Activated CD8-positive, alpha-beta memory T cell treated with anti-CD3 and anti-CD28 coated beads for 24 hours (primary cell): Measurements from ENCODE around the gene THOC7.

Source experiments
- DNase-seq: peaks from one replicate; pipeline ENCODE4 v3.0.0-alpha.2; 2020

THOC7 gene

GRCh38 chr3:63877737-63878393 is 14.3 kb upstream of the THOC7 start:
- no peak for DNase-seq

- DNase-seq: no peak
These were observed 12.7 kb upstream of the THOC7 start for GRCh38 chr3:63876260-63876659.

GRCh38 chr3:63875510-63875909 is 11.9 kb upstream of the THOC7 start:
- DNase-seq: no peak

- no peak for DNase-seq
These were observed 11.2 kb upstream of the THOC7 start for GRCh38 chr3:63874769-63875168.

- DNase-seq: no peak
These were observed 8.7 kb upstream of the THOC7 start for GRCh38 chr3:63872135-63872924.

- DNase-seq: no peak
These were observed 7.0 kb upstream of the THOC7 start for GRCh38 chr3:63870615-63871005.

- DNase-seq: no peak
These were observed 6.5 kb upstream of the THOC7 start for GRCh38 chr3:63869940-63870614.

GRCh38 chr3:63867225-63867624 is 3.6 kb upstream of the THOC7 start:
- no peak for DNase-seq

- DNase-seq: no peak
These were observed 1.3 kb upstream of the THOC7 start for GRCh38 chr3:63864965-63865327.

- peak; percentile 84 for DNase-seq
These were observed 681 bp upstream of the THOC7 start for GRCh38 chr3:63864008-63864964.

- DNase-seq: no peak
These were observed 828 bp downstream of the THOC7 start for GRCh38 chr3:63862804-63863149.

- no peak for DNase-seq
These were observed 2.3 kb downstream of the THOC7 start for GRCh38 chr3:63861306-63861705.

GRCh38 chr3:63860776-63861175 is 2.8 kb downstream of the THOC7 start:
- DNase-seq: no peak

GRCh38 chr3:63857311-63857710 is 6.3 kb downstream of the THOC7 start:
- DNase-seq: no peak

GRCh38 chr3:63855333-63855940 is 8.2 kb downstream of the THOC7 start:
- no peak for DNase-seq

- DNase-seq: no peak
These were observed 10.5 kb downstream of the THOC7 start for GRCh38 chr3:63853106-63853505.

- DNase-seq: no peak
These were observed 12.3 kb downstream of the THOC7 start for GRCh38 chr3:63851287-63851686.

- DNase-seq: no peak
These were observed 14.4 kb downstream of the THOC7 start for GRCh38 chr3:63849175-63849574.

GRCh38 chr3:63847718-63848450 is 15.7 kb downstream of the THOC7 start:
- no peak for DNase-seq

- no peak for DNase-seq
These were observed 18.4 kb downstream of the THOC7 start for GRCh38 chr3:63845215-63845614.

GRCh38 chr3:63842127-63842526 is 21.5 kb downstream of the THOC7 start:
- DNase-seq: no peak

- no peak for DNase-seq
These were observed 21.9 kb downstream of the THOC7 start for GRCh38 chr3:63841704-63842103.
